Liver (tissue), 9 donors: ENCODE data around the gene OXNAD1. TPM values are rescaled to one million over a fixed set of nuclear protein-coding genes. Genes with fewer than 3 reads are reported as not detected.

Source experiments
- DNase-seq: peaks from one replicate; pipeline ENCODE4 v3.0.0-alpha.2; 2017; ENCODE audit warnings: low spot score
- H3K27ac ChIP-seq, 2 donors: one replicate each; pipeline ENCODE4 v1.7.0; 2013; ENCODE audit warnings: inconsistent platforms in 2 of 2, low read length in 2 of 2, control low read depth in 1 of 2, low read depth in 1 of 2, mild to moderate bottlenecking in 1 of 2
- H3K27me3 ChIP-seq, 4 donors: one replicate each; pipeline versions ENCODE4 v1.6.1 to v1.7.0; 2013; ENCODE audit warnings: low read length in 3 of 4, inconsistent platforms in 1 of 4, mild to moderate bottlenecking in 1 of 4, moderate library complexity in 1 of 4; ENCODE audit not compliant: control insufficient read depth in 4 of 4, insufficient read depth in 4 of 4
- H3K36me3 ChIP-seq, 4 donors: one replicate each; pipeline versions ENCODE4 v1.6.1 to v1.7.0; 2013; ENCODE audit warnings: low read length in 3 of 4, mild to moderate bottlenecking in 3 of 4, low read depth in 1 of 4, moderate library complexity in 1 of 4; ENCODE audit not compliant: control insufficient read depth in 4 of 4, insufficient read depth in 3 of 4
- H3K4me1 ChIP-seq, 4 donors: one replicate each; pipeline versions ENCODE4 v1.6.1 to v1.7.0; 2013; ENCODE audit warnings: low read length in 3 of 4, mild to moderate bottlenecking in 3 of 4, moderate library complexity in 1 of 4; ENCODE audit not compliant: control insufficient read depth in 4 of 4, insufficient read depth in 4 of 4
- H3K4me3 ChIP-seq, 3 donors: one replicate each; pipeline versions ENCODE4 v1.6.1 to v1.7.0; 2013; ENCODE audit warnings: low read length in 3 of 3, control low read depth in 1 of 3, low read depth in 1 of 3, mild to moderate bottlenecking in 1 of 3
- H3K9ac ChIP-seq, 2 donors: one replicate each; pipeline ENCODE4 v1.7.0; 2013; ENCODE audit warnings: low read length in 2 of 2, mild to moderate bottlenecking in 2 of 2, moderate library complexity in 2 of 2, control low read depth in 1 of 2, low read depth in 1 of 2
- H3K9me3 ChIP-seq, 4 donors: one replicate each; pipeline versions ENCODE4 v1.6.1 to v1.7.0; 2013; ENCODE audit warnings: low read length in 3 of 4; ENCODE audit not compliant: control insufficient read depth in 4 of 4
- ATF3 ChIP-seq: IDR thresholded peaks from 2 replicates; pipeline ENCODE4 v1.6.1; 2016; ENCODE audit warnings: antibody characterized with exemption
- CTCF ChIP-seq: fragments of 150-350 bp; IDR thresholded peaks from 2 replicates; pipeline ENCODE4 v1.5.1; 2017; ENCODE audit warnings: improper control_type of control experiment, low read depth, low read length; ENCODE audit not compliant: missing input control
- EGR1 ChIP-seq, 2 donors: IDR thresholded peaks; 2 replicates each; pipeline ENCODE4 v1.6.1; 2016 to 2018; ENCODE audit warnings: antibody characterized with exemption in 2 of 2, low read depth in 2 of 2
- FOXA1 ChIP-seq: IDR thresholded peaks from 2 replicates; pipeline ENCODE4 v1.6.1; 2016; ENCODE audit warnings: antibody characterized with exemption
- FOXA2 ChIP-seq: IDR thresholded peaks from 2 replicates; pipeline ENCODE4 v1.6.1; 2016; ENCODE audit warnings: antibody characterized with exemption
- GABPA ChIP-seq, 2 donors: IDR thresholded peaks in 1 of 2; conservative IDR thresholded peaks in 1 of 2; 2 replicates each; pipeline ENCODE4 v1.6.1; 2016; ENCODE audit warnings: antibody characterized with exemption in 2 of 2, mild to moderate bottlenecking in 1 of 2, moderate library complexity in 1 of 2
- HNF4A ChIP-seq, 2 donors: conservative IDR thresholded peaks; 2 replicates each; pipeline ENCODE4 v1.6.1; 2016; ENCODE audit warnings: antibody characterized with exemption in 2 of 2, mild to moderate bottlenecking in 2 of 2
- HNF4G ChIP-seq: IDR thresholded peaks from 2 replicates; pipeline ENCODE4 v1.6.1; 2016; ENCODE audit warnings: antibody characterized with exemption
- JUND ChIP-seq, 2 donors: IDR thresholded peaks; 2 replicates each; pipeline ENCODE4 v1.6.1; 2016; ENCODE audit warnings: antibody characterized with exemption in 2 of 2
- MAX ChIP-seq: IDR thresholded peaks from 2 replicates; pipeline ENCODE4 v1.6.1; 2016; ENCODE audit warnings: antibody characterized with exemption
- RAD21 ChIP-seq, 2 donors: IDR thresholded peaks; 2 replicates each; pipeline ENCODE4 v1.6.1; 2016; ENCODE audit warnings: antibody characterized with exemption in 2 of 2, mild to moderate bottlenecking in 2 of 2
- REST ChIP-seq: IDR thresholded peaks from 2 replicates; pipeline ENCODE4 v1.6.1; 2016; ENCODE audit warnings: antibody characterized with exemption, mild to moderate bottlenecking
- RXRA ChIP-seq, 2 donors: IDR thresholded peaks; 2 replicates each; pipeline ENCODE4 v1.6.1; 2017 to 2018; ENCODE audit warnings: antibody characterized with exemption in 2 of 2, mild to moderate bottlenecking in 1 of 2
- SP1 ChIP-seq: IDR thresholded peaks from 2 replicates; pipeline ENCODE4 v1.6.1; 2018; ENCODE audit warnings: antibody characterized with exemption, mild to moderate bottlenecking
- TAF1 ChIP-seq: conservative IDR thresholded peaks from 2 replicates; pipeline ENCODE4 v1.6.1; 2016; ENCODE audit warnings: antibody characterized with exemption, mild to moderate bottlenecking
- YY1 ChIP-seq: IDR thresholded peaks from 2 replicates; pipeline ENCODE4 v1.6.1; 2016; ENCODE audit warnings: antibody characterized with exemption, mild to moderate bottlenecking
- ZBTB33 ChIP-seq: IDR thresholded peaks from 2 replicates; pipeline ENCODE4 v1.6.1; 2016; ENCODE audit warnings: antibody characterized with exemption
- WGBS: extraction: QIAGEN DNeasy Blood & Tissue Kit; methylation state at CpG from one replicate; pipeline ENCODE4 v1.1.7; 2013; 5-methylcytosine and 5-hydroxymethylcytosine counted together
- polyA plus RNA-seq, 2 donors: library from polyadenylated mRNA; stranded (reverse) in 1 of 2; unstranded in 1 of 2; fragments of 200-250 nt in 1 of 2; fragments of >200 nt in 1 of 2; fragmentation: Nextera tagmentation in 1 of 2; extraction: Ambion mirVana in 1 of 2; gene quantifications; one replicate each; pipeline versions ENCODE4 v1.2.1 to v1.2.3, GENCODE V29; 2013 to 2015
- total RNA-seq, 2 donors: library from RNA; depleted of rRNA; stranded (reverse); fragments of >200 nt; gene quantifications; one replicate each; pipeline ENCODE4 v1.2.3, GENCODE V29; 2014
- donor health status: healthy.
- donor health status: healthy.
- donor health status: healthy.
- donor health status: healthy.
- donor health status: healthy.

OXNAD1 gene
- total and polyA plus RNA-seq, 4 donors: 9.3 to 24.6 (median 14.1) TPM

GRCh38 chr3:16352428-16352827 lies 87.4 kb downstream of the OXNAD1 start:
- Histone ChIP-seq H3K4me3 (no peak overlapping the region), H3K9me3 (no peaks in the 10 kb centered on the region), H3K9ac (no peak overlapping the region), H3K27me3 (no peaks in the 10 kb centered on the region), H3K36me3 (peaks cover 0 to 23% (median 15%) of the 10 kb centered on the region in 4 donors), H3K4me1 (no peaks in the 10 kb centered on the region), H3K27ac (no peak overlapping the region)
- no peak for DNase-seq
- WGBS: 91% methylated on average over 2 of the region's 2 CpGs
- TF ChIP-seq REST (no peak), MAX (no peak), HNF4A (conservative IDR thresholded peaks at IDR 0.05) (no peak), RXRA (IDR thresholded peaks at IDR 0.05) (no peak), YY1 (no peak), SP1 (no peak), FOXA1 (no peak), CTCF (no peak), JUND (IDR thresholded peaks at IDR 0.05) (no peak), ZBTB33 (no peak), EGR1 (IDR thresholded peaks at IDR 0.05; ENCODE audit: low read depth in 2 of 2) (no peak), TAF1 (no peak), FOXA2 (no peak), HNF4G (no peak), GABPA (IDR thresholded peaks at IDR 0.05 in 1 of 2, conservative IDR thresholded peaks at IDR 0.05 in 1 of 2) (no peak), RAD21 (IDR thresholded peaks at IDR 0.05) (no peak), ATF3 (no peak)

DNA sequence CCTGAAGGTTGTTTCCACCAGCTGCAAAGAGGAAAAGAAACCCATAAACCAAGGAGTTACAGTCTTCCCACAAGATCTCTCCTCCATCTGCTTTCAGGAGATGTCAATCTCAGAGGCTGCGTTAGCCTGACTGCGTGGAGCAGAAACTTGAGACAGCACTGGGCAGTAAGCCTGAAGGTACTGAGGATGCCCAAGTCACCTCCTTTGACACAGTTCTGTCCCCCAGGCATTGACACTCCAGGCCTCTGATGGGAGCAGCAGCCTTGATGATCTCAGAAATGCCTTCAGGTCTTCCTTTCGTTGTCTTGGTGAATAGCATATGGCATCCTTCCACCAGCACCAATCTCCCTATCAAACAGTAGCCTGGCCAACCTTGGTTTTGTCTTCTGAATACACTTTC lies 89.3 kb downstream of the OXNAD1 start:
- H3K27ac ChIP-seq: no peak overlapping the region
- no peaks in the 10 kb centered on the region for H3K4me1 ChIP-seq
- H3K9me3 ChIP-seq: no peaks in the 10 kb centered on the region
- DNase-seq: no peak
- H3K9ac ChIP-seq: no peak overlapping the region
- WGBS: 94% methylated on average over 3 of the region's 3 CpGs
- H3K27me3 ChIP-seq: no peaks in the 10 kb centered on the region
- no peak overlapping the region for H3K4me3 ChIP-seq
- H3K36me3 ChIP-seq: peaks cover under 1 to 25% (median 13%) of the 10 kb centered on the region in 4 donors
- no peak for TF ChIP-seq FOXA1
- TF ChIP-seq REST: no peak
- TF ChIP-seq HNF4G: no peak
- TF ChIP-seq CTCF: no peak
- TF ChIP-seq YY1: no peak
